GM12878 (cell line): ENCODE data around the gene EIF3M. TPM values are rescaled to one million over a fixed set of nuclear protein-coding genes. Genes with fewer than 3 reads are reported as not detected.
"Not testable (repeated sequence)": the region's sequence is repeated elsewhere in the genome, so short reads cannot be mapped to it uniquely, and the experiment has no call there.

ENCODE experiments used
- ATAC-seq: fragments of 200-7000 bp; cut with Tn5 transposase; 3 replicates; pipeline ENCODE4 v1.9.1; 2020; ENCODE audit warnings: mild to moderate bottlenecking, moderate library complexity
- BruUV-seq: library from RNA; stranded (reverse); fragments of 400-500 nt; replicated peaks from 2 replicates; lab custom pipeline; 2021; lab: Mats Ljungman, UMichigan
- CTCF ChIA-PET: fragments of 300-600 bp; sonication (Branson Sonifier 250); formaldehyde crosslinking; extraction: SDS; loops from one replicate; lab custom pipeline; 2021; ENCODE audit warnings: inconsistent platforms; lab: Yijun Ruan, JAX
- POLR2A ChIA-PET: fragments of 350-600 bp; formaldehyde crosslinking; extraction: SDS; loops from one replicate; lab custom pipeline; 2021; ENCODE audit warnings: inconsistent platforms; lab: Charles Lee
- RAD21 ChIA-PET: fragments of 300-600 bp; sonication (Branson Sonifier 250); formaldehyde crosslinking; loops from one replicate; lab custom pipeline; 2023; ENCODE audit warnings: antibody characterized with exemption; ENCODE audit not compliant: unreplicated experiment; lab: Charles Lee
- SMC1A ChIA-PET: fragments of 300-600 bp; sonication (Branson Sonifier 250); formaldehyde crosslinking; loops from one replicate; lab custom pipeline; 2023; ENCODE audit not compliant: unreplicated experiment, uncharacterized antibody; lab: Charles Lee
- DNase-seq: peaks from one replicate; pipeline ENCODE4 v3.0.0-alpha.2; 2011; ENCODE audit warnings: low read depth, low spot score
- FAIRE-seq: peaks from 3 replicates; lab custom pipeline; 2011; peaks lifted over from hg19 to GRCh38; lab: Jason Lieb, UNC
- H2AFZ ChIP-seq: 2 replicates; pipeline ENCODE4 v1.6.0; 2011; ENCODE audit warnings: low read depth, low read length, control low read depth; ENCODE audit not compliant: control insufficient read depth
- H3K27ac ChIP-seq: 2 replicates; pipeline ENCODE4 v1.5.1; 2011; ENCODE audit warnings: control low read depth; ENCODE audit not compliant: control insufficient read depth, insufficient read depth
- H3K27me3 ChIP-seq, 2 experiments: replicated peaks in 1 of 2; 2 replicates each; pipeline versions ENCODE4 v1.6.0 to v1.6.1; 2011; ENCODE audit warnings: low read length in 1 of 2; ENCODE audit not compliant: control insufficient read depth in 2 of 2, insufficient read depth in 2 of 2
- H3K36me3 ChIP-seq, 2 experiments: 2 replicates each; pipeline ENCODE4 v1.5.1; 2011; ENCODE audit warnings: low read length in 1 of 2; ENCODE audit not compliant: control insufficient read depth in 2 of 2, insufficient read depth in 2 of 2
- H3K4me1 ChIP-seq: 2 replicates; pipeline ENCODE4 v1.6.1; 2011; ENCODE audit warnings: mild to moderate bottlenecking, low read length, moderate library complexity, mixed read lengths; ENCODE audit not compliant: control insufficient read depth, insufficient read depth
- H3K4me2 ChIP-seq: 2 replicates; pipeline ENCODE4 v1.6.0; 2011; ENCODE audit warnings: control low read depth; ENCODE audit not compliant: control insufficient read depth, insufficient read depth
- H3K4me3 ChIP-seq: fragments of 200-600 bp; sonication (generic); 2 replicates; pipeline ENCODE4 v1.5.1; 2016
- H3K79me2 ChIP-seq: 2 replicates; pipeline ENCODE4 v1.6.0; 2011; ENCODE audit warnings: low read length; ENCODE audit not compliant: control insufficient read depth, insufficient read depth
- H3K9ac ChIP-seq: 2 replicates; pipeline ENCODE4 v1.8.0; 2011; ENCODE audit warnings: low read length, control low read depth, mixed read lengths; ENCODE audit not compliant: control insufficient read depth, insufficient read depth
- H3K9me3 ChIP-seq: replicated peaks from 3 replicates; pipeline ENCODE4 v1.5.1; 2011; ENCODE audit warnings: mild to moderate bottlenecking, low read length; ENCODE audit not compliant: control insufficient read depth, insufficient read depth
- H4K20me1 ChIP-seq: 2 replicates; pipeline ENCODE4 v1.6.0; 2011; ENCODE audit not compliant: control insufficient read depth, insufficient read depth
- BRCA1 ChIP-seq: IDR thresholded peaks from 2 replicates; pipeline ENCODE4 v1.6.1; 2011; ENCODE audit warnings: low read depth, low read length, improper control_type of control experiment
- CREM ChIP-seq: IDR thresholded peaks from 2 replicates; pipeline ENCODE4 v1.6.1; 2014; ENCODE audit warnings: antibody characterized with exemption, low read depth
- CUX1 ChIP-seq: IDR thresholded peaks from 2 replicates; pipeline ENCODE4 v1.6.1; 2012; ENCODE audit warnings: improper control_type of control experiment, low read depth, low read length; ENCODE audit not compliant: insufficient replicate concordance
- EGR1 ChIP-seq, 2 experiments: IDR thresholded peaks; 1 replicate in 1 of 2; 2 replicates in 1 of 2; pipeline ENCODE4 v1.6.1; 2011 to 2012; ENCODE audit warnings: low read depth in 2 of 2, low read length in 2 of 2, borderline replicate concordance in 1 of 2, mild to moderate bottlenecking in 1 of 2, moderate library complexity in 1 of 2
- ETV6 ChIP-seq, 2 experiments: fragments of 450-650 bp in 1 of 2; IDR thresholded peaks in 1 of 2; conservative IDR thresholded peaks in 1 of 2; 2 replicates each; pipeline ENCODE4 v1.6.1; 2014; ENCODE audit warnings: antibody characterized with exemption in 1 of 2, borderline replicate concordance in 1 of 2, low read depth in 1 of 2, mild to moderate bottlenecking in 1 of 2, moderate library complexity in 1 of 2
- MXI1 ChIP-seq: fragments of 150-350 bp; IDR thresholded peaks from 2 replicates; pipeline ENCODE4 v1.6.1; 2011; ENCODE audit warnings: low read depth, mild to moderate bottlenecking, inconsistent platforms, low read length, improper control_type of control experiment
- RCOR1 ChIP-seq: conservative IDR thresholded peaks from 2 replicates; pipeline ENCODE4 v1.6.1; 2012; ENCODE audit warnings: low read depth, low read length, improper control_type of control experiment
- RUNX3 ChIP-seq: IDR thresholded peaks from 2 replicates; pipeline ENCODE4 v1.6.1; 2012; ENCODE audit warnings: low read length, inconsistent platforms
- WRNIP1 ChIP-seq: IDR thresholded peaks from 2 replicates; pipeline ENCODE4 v1.6.1; 2011; ENCODE audit warnings: low read depth, low read length, improper control_type of control experiment, borderline replicate concordance
- WGBS: methylation state at CpG from one replicate; pipeline ENCODE4 v1.1.6; 2016; ENCODE audit warnings: low lambda C conversion rate; ENCODE audit not compliant: insufficient replicate concordance, insufficient coverage; ENCODE audit errors: missing lambda C conversion rate; 5-methylcytosine and 5-hydroxymethylcytosine counted together
- in situ Hi-C: fragments of 300-500 bp; cut with MboI; formaldehyde crosslinking; loops from 9 replicates; pipeline ENCODE4 v1.14.3; 2018; ENCODE audit warnings: mixed read lengths
- intact Hi-C: fragments of 100-400 bp; cut with micrococcal nuclease; formaldehyde crosslinking; loops from one replicate; pipeline ENCODE4 v1.14.2; 2022; ENCODE audit not compliant: unreplicated experiment
- polyA plus RNA-seq, 11 experiments: library from polyadenylated mRNA; depleted of rRNA in 4 of 11; unstranded in 6 of 11; stranded (reverse) in 5 of 11; fragments of >200 nt; fragmentation: Nextera tagmentation in 4 of 11; fragmentation: Illumina TruSeq in 1 of 11; extraction: Ambion mirVana in 4 of 11; extraction: Trizol in 1 of 11; gene quantifications; 1 replicate in 1 of 11; 2 replicates in 10 of 11; pipeline versions ENCODE4 v1.2.1 to v1.2.3, GENCODE V29; 2011 to 2016; ENCODE audit warnings: inconsistent platforms in 2 of 11, missing spikeins in 2 of 11, low read depth in 1 of 11
- total RNA-seq, 4 experiments: library from RNA; depleted of rRNA in 3 of 4; stranded (reverse); fragments of >200 nt in 3 of 4; fragmentation: Illumina TruSeq in 1 of 4; extraction: Trizol in 1 of 4; gene quantifications; 2 replicates each; pipeline versions ENCODE4 v1.2.1 to v1.2.3, GENCODE V29; 2013 to 2021
- TF ChIP-seq, protein P1 (sequence below): fragments of 450-650 bp; IDR thresholded peaks from 2 replicates; pipeline ENCODE4 v1.6.1; 2018; ENCODE audit warnings: mild to moderate bottlenecking, low read depth, moderate library complexity; ENCODE audit not compliant: partially characterized antibody
- TF ChIP-seq, protein P2 (sequence below): fragments of 450-650 bp; conservative IDR thresholded peaks from 2 replicates; pipeline ENCODE4 v1.6.1; 2017; ENCODE audit warnings: mild to moderate bottlenecking, moderate library complexity

Gene EIF3M
- total and polyA plus RNA-seq, 10 of the 15 experiments (the other 5 are each of a cell fraction or from before 2014, with no cell fraction given) = 392 to 1,205 (median 593) TPM

GRCh38 chr11:32606220-32606619, 22.6 kb downstream of the EIF3M start (continued):
- TF ChIP-seq, protein P1, sequence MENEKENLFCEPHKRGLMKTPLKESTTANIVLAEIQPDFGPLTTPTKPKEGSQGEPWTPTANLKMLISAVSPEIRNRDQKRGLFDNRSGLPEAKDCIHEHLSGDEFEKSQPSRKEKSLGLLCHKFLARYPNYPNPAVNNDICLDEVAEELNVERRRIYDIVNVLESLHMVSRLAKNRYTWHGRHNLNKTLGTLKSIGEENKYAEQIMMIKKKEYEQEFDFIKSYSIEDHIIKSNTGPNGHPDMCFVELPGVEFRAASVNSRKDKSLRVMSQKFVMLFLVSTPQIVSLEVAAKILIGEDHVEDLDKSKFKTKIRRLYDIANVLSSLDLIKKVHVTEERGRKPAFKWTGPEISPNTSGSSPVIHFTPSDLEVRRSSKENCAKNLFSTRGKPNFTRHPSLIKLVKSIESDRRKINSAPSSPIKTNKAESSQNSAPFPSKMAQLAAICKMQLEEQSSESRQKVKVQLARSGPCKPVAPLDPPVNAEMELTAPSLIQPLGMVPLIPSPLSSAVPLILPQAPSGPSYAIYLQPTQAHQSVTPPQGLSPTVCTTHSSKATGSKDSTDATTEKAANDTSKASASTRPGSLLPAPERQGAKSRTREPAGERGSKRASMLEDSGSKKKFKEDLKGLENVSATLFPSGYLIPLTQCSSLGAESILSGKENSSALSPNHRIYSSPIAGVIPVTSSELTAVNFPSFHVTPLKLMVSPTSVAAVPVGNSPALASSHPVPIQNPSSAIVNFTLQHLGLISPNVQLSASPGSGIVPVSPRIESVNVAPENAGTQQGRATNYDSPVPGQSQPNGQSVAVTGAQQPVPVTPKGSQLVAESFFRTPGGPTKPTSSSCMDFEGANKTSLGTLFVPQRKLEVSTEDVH = no peak
- TF ChIP-seq, protein P2, sequence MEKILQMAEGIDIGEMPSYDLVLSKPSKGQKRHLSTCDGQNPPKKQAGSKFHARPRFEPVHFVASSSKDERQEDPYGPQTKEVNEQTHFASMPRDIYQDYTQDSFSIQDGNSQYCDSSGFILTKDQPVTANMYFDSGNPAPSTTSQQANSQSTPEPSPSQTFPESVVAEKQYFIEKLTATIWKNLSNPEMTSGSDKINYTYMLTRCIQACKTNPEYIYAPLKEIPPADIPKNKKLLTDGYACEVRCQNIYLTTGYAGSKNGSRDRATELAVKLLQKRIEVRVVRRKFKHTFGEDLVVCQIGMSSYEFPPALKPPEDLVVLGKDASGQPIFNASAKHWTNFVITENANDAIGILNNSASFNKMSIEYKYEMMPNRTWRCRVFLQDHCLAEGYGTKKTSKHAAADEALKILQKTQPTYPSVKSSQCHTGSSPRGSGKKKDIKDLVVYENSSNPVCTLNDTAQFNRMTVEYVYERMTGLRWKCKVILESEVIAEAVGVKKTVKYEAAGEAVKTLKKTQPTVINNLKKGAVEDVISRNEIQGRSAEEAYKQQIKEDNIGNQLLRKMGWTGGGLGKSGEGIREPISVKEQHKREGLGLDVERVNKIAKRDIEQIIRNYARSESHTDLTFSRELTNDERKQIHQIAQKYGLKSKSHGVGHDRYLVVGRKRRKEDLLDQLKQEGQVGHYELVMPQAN = no peak
- TF ChIP-seq ETV6 (conservative IDR thresholded peaks at IDR 0.05 in 1 of 2, IDR thresholded peaks at IDR 0.05 in 1 of 2; ENCODE audit: borderline replicate concordance in 1 of 2, low read depth in 1 of 2) (no peak), MXI1 (no peak), EGR1 (IDR thresholded peaks at IDR 0.05; ENCODE audit: borderline replicate concordance in 1 of 2, low read depth in 2 of 2, low read length in 2 of 2) (no peak), CUX1 (no peak), WRNIP1 (no peak), CREM (no peak), BRCA1 (no peak), RUNX3 (no peak), RCOR1 (no peak)

DNA sequence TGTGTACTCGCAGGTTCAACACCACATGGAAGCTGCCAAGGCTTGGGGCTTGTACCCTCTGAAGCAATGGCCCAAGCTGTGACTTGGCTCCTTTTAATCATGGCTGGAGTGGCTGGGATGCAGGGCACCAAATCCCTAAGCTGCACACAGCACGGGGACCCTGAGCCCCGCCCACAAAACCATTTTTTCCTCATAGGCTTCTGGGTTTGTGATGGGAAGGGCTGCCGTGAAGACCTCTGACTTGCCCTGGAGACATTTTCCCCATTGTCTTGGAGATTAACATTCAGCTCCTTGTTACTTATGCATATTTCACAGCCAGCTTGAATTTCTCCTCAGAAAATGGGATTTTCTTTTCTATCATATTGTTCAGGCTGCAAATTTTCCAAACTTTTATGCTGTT, 25.2 kb downstream of the EIF3M start:
- CTCF ChIA-PET, DNase-seq, H3K27ac ChIP-seq, FAIRE-seq, intact Hi-C loops, H3K9me3 ChIP-seq, ATAC-seq, H2AFZ ChIP-seq, H3K4me3 ChIP-seq, SMC1A ChIA-PET, BruUV-seq, H3K4me2 ChIP-seq, H3K79me2 ChIP-seq, H3K4me1 ChIP-seq, in situ Hi-C loops, POLR2A ChIA-PET, RAD21 ChIA-PET, H4K20me1 ChIP-seq, H3K9ac ChIP-seq, H3K27me3 ChIP-seq: not testable (repeated sequence)
- WGBS = 95% methylated on average over 4 of the region's 4 CpGs
- peaks cover under 1 to 15% of the 10 kb centered on the region in 2 experiments for H3K36me3 ChIP-seq
